ENCODE data around the gene FBXO36. TPM values are rescaled to one million over a fixed set of nuclear protein-coding genes. Genes with fewer than 3 reads are reported as not detected.

The FBXO36 gene
- total RNA-seq, 4 donors from 2014 or later: 0.79 to 2.7 (median 1.3) TPM

GRCh38 chr2:230016844-230017243 is 94.5 kb downstream of the FBXO36 start:
- intact Hi-C loops (cut with DNase I): no loop called here
- no peak for DNase-seq
- no peaks in the 10 kb centered on the region for H3K27me3 ChIP-seq
- no peak overlapping the region for H3K4me3 ChIP-seq
- H3K4me1 ChIP-seq: no peaks in the 10 kb centered on the region
- no peak overlapping the region for H3K27ac ChIP-seq
- H3K36me3 ChIP-seq: no peaks in the 10 kb centered on the region
- TF ChIP-seq POLR2A (IDR thresholded peaks at IDR 0.05): no peak
- no peak for TF ChIP-seq CTCF (IDR thresholded peaks at IDR 0.05)
- no peaks in the 10 kb centered on the region for H3K9me3 ChIP-seq

- Histone ChIP-seq H3K9me3 (no peaks in the 10 kb centered on the region), H3K27ac (no peak overlapping the region), H3K4me1 (no peaks in the 10 kb centered on the region), H3K4me3 (no peak overlapping the region), H3K27me3 (no peaks in the 10 kb centered on the region), H3K36me3 (no peaks in the 10 kb centered on the region)
- TF ChIP-seq POLR2A (IDR thresholded peaks at IDR 0.05): no peak
- no peak for TF ChIP-seq CTCF (IDR thresholded peaks at IDR 0.05)
- DNase-seq: no peak
- intact Hi-C loops (cut with DNase I): no loop called here
- 67% methylated on average over 4 of the region's 4 CpGs for whole genome bisulfite sequencing, 2 donors
Measured at GRCh38 chr2:230018153-230018552, 95.8 kb downstream of the FBXO36 start.

GRCh38 chr2:230019742-230020141 is 97.4 kb downstream of the FBXO36 start:
- Histone ChIP-seq H3K36me3 (no peaks in the 10 kb centered on the region), H3K27ac (no peak overlapping the region), H3K9me3 (no peaks in the 10 kb centered on the region), H3K4me3 (no peak overlapping the region), H3K27me3 (no peaks in the 10 kb centered on the region), H3K4me1 (no peaks in the 10 kb centered on the region)
- no peak for DNase-seq
- no peak for TF ChIP-seq POLR2A (IDR thresholded peaks at IDR 0.05)
- 82 to 83% methylated on average over 3 of the region's 3 CpGs for WGBS, 2 donors
- intact Hi-C loops (cut with DNase I): no loop called here

- DNase-seq: no peak
- intact Hi-C loops (cut with DNase I): no loop called here
- no peaks in the 10 kb centered on the region for H3K27me3 ChIP-seq
- TF ChIP-seq POLR2A (IDR thresholded peaks at IDR 0.05) (no peak), CTCF (IDR thresholded peaks at IDR 0.05) (no peak)
- no peaks in the 10 kb centered on the region for H3K4me1 ChIP-seq
- H3K27ac ChIP-seq: no peak overlapping the region
- no peak overlapping the region for H3K4me3 ChIP-seq
- no peaks in the 10 kb centered on the region for H3K36me3 ChIP-seq
- H3K9me3 ChIP-seq: no peaks in the 10 kb centered on the region
- WGBS, 2 donors: 79 to 90% methylated on average over 4 of the region's 4 CpGs
Measured at GRCh38 chr2:230023313-230023712, 101.0 kb downstream of the FBXO36 start.

GRCh38 chr2:230042195-230042594 is 119.9 kb downstream of the FBXO36 start:
- TF ChIP-seq POLR2A (IDR thresholded peaks at IDR 0.05) (no peak), CTCF (IDR thresholded peaks at IDR 0.05) (no peak)
- no peak for DNase-seq

GRCh38 chr2:230043025-230043424 is 120.7 kb downstream of the FBXO36 start:
- TF ChIP-seq POLR2A (IDR thresholded peaks at IDR 0.05) (no peak), CTCF (IDR thresholded peaks at IDR 0.05) (no peak)
- Histone ChIP-seq H3K27me3 (no peaks in the 10 kb centered on the region), H3K36me3 (peaks cover 0 to 34% (median 0%) of the 10 kb centered on the region in 3 donors), H3K4me1 (peaks cover 0 to 2% (median 0%) of the 10 kb centered on the region in 3 donors), H3K4me3 (no peak overlapping the region), H3K27ac (no peak overlapping the region), H3K9me3 (no peaks in the 10 kb centered on the region)
- no peak for DNase-seq
- 88% methylated on average over 4 to 5 of the region's 5 CpGs for WGBS, 2 donors
- intact Hi-C loops (cut with DNase I): no loop called here

More at GRCh38 chr2:230042195-230042594, 119.9 kb downstream of the FBXO36 start:
- H3K4me3 ChIP-seq: no peak overlapping the region
- 67 to 88% methylated on average over 1 of the region's 1 CpG for WGBS, 2 donors
- intact Hi-C loops (cut with DNase I): no loop called here
- no peak overlapping the region for H3K27ac ChIP-seq
- H3K9me3 ChIP-seq: no peaks in the 10 kb centered on the region
- no peaks in the 10 kb centered on the region for H3K4me1 ChIP-seq
- H3K27me3 ChIP-seq: no peaks in the 10 kb centered on the region
- H3K36me3 ChIP-seq: peaks cover 0 to 34% (median 0%) of the 10 kb centered on the region in 3 donors

Measured in esophagus squamous epithelium (tissue), 5 donors.